TTC549 (cell line): Measurements from ENCODE around the gene TEX38.
"Not testable (repeated sequence)": the region's sequence is repeated elsewhere in the genome, so short reads cannot be mapped to it uniquely, and the experiment has no call there.

Source experiments
- FAIRE-seq: peaks from 2 replicates; lab custom pipeline; 2012; peaks lifted over from hg19 to GRCh38; lab: Jason Lieb, UNC

Gene TEX38

GRCh38 chr1:46671554-46671953 is at the start of gene TEX38:
TEX38 (plus strand) TSS chr1:46671854; CDS start chr1:46671935, 81 bp downstream.
- FAIRE-seq: no peak

GRCh38 chr1:46621930-46622329 is 49.7 kb upstream of the TEX38 start:
- no peak for FAIRE-seq

GRCh38 chr1:46622344-46622743 is 49.3 kb upstream of the TEX38 start:
- no peak for FAIRE-seq

- FAIRE-seq: no peak
Observed at GRCh38 chr1:46623743-46624644, 47.7 kb upstream of the TEX38 start.

- FAIRE-seq: no peak
Observed at GRCh38 chr1:46630719-46631118, 40.9 kb upstream of the TEX38 start.

- FAIRE-seq: no peak
Observed at GRCh38 chr1:46635205-46635604, 36.4 kb upstream of the TEX38 start.

- no peak for FAIRE-seq
Observed at GRCh38 chr1:46637444-46638083, 34.1 kb upstream of the TEX38 start.

GRCh38 chr1:46638921-46639320 is 32.7 kb upstream of the TEX38 start:
- FAIRE-seq: no peak

GRCh38 chr1:46639547-46639946 is 32.1 kb upstream of the TEX38 start:
- no peak for FAIRE-seq

GRCh38 chr1:46642115-46642680 is 29.5 kb upstream of the TEX38 start:
- FAIRE-seq: no peak

- no peak for FAIRE-seq
Observed at GRCh38 chr1:46643368-46643775, 28.3 kb upstream of the TEX38 start.

- no peak for FAIRE-seq
Observed at GRCh38 chr1:46645815-46646214, 25.8 kb upstream of the TEX38 start.

GRCh38 chr1:46646331-46646730 is 25.3 kb upstream of the TEX38 start:
- no peak for FAIRE-seq

- no peak for FAIRE-seq
Observed at GRCh38 chr1:46646844-46647243, 24.8 kb upstream of the TEX38 start.

GRCh38 chr1:46647611-46648010 is 24.0 kb upstream of the TEX38 start:
- no peak for FAIRE-seq

- FAIRE-seq: no peak
Observed at GRCh38 chr1:46649764-46650163, 21.9 kb upstream of the TEX38 start.

GRCh38 chr1:46650491-46650890 is 21.2 kb upstream of the TEX38 start:
- FAIRE-seq: no peak

- FAIRE-seq: not testable (repeated sequence)
Observed at GRCh38 chr1:46651152-46651551, 20.5 kb upstream of the TEX38 start.

GRCh38 chr1:46652321-46653100 is 19.1 kb upstream of the TEX38 start:
- FAIRE-seq: no peak

- FAIRE-seq: no peak
Observed at GRCh38 chr1:46653405-46653958, 18.2 kb upstream of the TEX38 start.

- FAIRE-seq: no peak
Observed at GRCh38 chr1:46654012-46654411, 17.6 kb upstream of the TEX38 start.

- not testable (repeated sequence) for FAIRE-seq
Observed at GRCh38 chr1:46654698-46655097, 17.0 kb upstream of the TEX38 start.
